ENCODE data around the gene RNF213. TPM values are rescaled to one million over a fixed set of nuclear protein-coding genes. Genes with fewer than 3 reads are reported as not detected.
A peak's percentile ranks its signal among the peaks of the same experiment; 100 is the strongest.

Gene RNF213
- total RNA-seq, 1 donor from 2014 or later, result 47.3 TPM

DNA sequence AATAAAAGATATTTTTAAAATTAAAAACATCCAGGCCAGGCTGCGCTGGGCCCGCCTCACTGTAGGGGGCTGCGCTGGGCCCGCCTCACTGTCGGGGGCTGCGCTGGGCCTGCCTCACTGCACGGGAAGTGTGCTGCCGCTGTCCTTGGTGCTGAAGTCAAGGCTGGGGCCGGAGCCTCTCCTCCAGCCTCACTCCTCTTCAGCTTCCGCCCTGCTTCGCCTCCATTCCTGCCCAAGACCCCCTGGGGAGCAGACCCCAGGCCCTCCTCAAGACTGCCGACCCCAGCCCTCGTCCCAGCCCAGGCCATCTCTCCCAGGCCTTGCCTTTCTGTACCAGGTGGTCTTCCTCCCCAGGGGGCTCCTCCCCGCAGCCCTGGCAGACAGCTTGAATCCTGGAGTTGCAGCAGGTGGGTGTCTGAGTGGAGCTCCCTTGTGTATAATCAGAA lies 180.5 kb downstream of the RNF213 start:
- H3K4me1 Mint-ChIP-seq (ENCODE audit: unreplicated experiment), result no peaks in the 10 kb centered on the region
- H3K36me3 Mint-ChIP-seq, result no peaks in the 10 kb centered on the region
- DNase-seq (ENCODE audit: extremely low spot score, unreplicated experiment), result peak; percentile 85
- TF ChIP-seq, protein P1, sequence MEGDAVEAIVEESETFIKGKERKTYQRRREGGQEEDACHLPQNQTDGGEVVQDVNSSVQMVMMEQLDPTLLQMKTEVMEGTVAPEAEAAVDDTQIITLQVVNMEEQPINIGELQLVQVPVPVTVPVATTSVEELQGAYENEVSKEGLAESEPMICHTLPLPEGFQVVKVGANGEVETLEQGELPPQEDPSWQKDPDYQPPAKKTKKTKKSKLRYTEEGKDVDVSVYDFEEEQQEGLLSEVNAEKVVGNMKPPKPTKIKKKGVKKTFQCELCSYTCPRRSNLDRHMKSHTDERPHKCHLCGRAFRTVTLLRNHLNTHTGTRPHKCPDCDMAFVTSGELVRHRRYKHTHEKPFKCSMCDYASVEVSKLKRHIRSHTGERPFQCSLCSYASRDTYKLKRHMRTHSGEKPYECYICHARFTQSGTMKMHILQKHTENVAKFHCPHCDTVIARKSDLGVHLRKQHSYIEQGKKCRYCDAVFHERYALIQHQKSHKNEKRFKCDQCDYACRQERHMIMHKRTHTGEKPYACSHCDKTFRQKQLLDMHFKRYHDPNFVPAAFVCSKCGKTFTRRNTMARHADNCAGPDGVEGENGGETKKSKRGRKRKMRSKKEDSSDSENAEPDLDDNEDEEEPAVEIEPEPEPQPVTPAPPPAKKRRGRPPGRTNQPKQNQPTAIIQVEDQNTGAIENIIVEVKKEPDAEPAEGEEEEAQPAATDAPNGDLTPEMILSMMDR (conservative IDR thresholded peaks at IDR 0.05), result peak; percentile 62
- no peak overlapping the region for H3K27ac Mint-ChIP-seq
- no peak overlapping the region for H3K4me3 Mint-ChIP-seq
- peaks cover 17% of the 10 kb centered on the region for H3K27me3 Mint-ChIP-seq
- no peaks in the 10 kb centered on the region for H3K9me3 Mint-ChIP-seq

DNA sequence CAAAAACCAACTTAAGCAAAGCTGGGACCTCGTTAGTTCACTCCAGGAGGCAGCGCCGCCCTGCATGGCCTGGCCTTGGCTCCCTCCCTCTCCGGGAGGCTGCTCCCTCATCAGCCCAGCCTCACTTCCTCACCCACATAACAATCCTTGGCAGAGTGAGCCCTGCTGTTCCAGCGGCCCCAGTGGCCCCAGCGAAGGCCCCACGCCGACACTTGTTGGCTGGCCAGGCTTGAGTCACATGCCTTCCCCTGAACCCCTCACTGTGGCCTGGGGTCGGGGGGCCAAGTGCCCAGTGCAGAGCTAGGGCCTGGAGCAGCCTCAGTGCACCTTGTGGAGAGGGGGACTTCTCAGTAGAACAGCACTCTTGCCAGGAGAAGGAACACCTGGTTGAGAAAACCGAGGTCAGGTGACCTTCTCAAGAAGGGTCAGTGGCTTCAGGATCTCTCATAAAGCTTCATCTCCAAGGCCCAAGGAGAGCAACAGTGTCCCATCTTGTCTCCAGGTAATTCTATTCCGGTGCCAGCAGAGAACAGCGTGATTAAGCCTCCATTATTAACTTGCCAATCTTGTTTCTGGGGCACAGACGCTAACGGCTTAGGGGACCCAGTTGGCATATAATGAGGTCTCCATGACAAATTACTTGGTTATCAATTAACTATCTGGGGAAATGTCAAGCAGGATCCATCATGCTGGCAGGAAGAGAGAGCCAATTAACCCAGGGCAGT lies 181.1 kb downstream of the RNF213 start:
- no peaks in the 10 kb centered on the region for H3K9me3 Mint-ChIP-seq
- peaks cover 17% of the 10 kb centered on the region for H3K27me3 Mint-ChIP-seq
- H3K27ac Mint-ChIP-seq, result no peak overlapping the region
- DNase-seq (ENCODE audit: extremely low spot score, unreplicated experiment), result no peak
- TF ChIP-seq, protein P1 (conservative IDR thresholded peaks at IDR 0.05), result no peak
- no peaks in the 10 kb centered on the region for H3K4me1 Mint-ChIP-seq (ENCODE audit: unreplicated experiment)
- no peak overlapping the region for H3K4me3 Mint-ChIP-seq
- no peaks in the 10 kb centered on the region for H3K36me3 Mint-ChIP-seq

DNA sequence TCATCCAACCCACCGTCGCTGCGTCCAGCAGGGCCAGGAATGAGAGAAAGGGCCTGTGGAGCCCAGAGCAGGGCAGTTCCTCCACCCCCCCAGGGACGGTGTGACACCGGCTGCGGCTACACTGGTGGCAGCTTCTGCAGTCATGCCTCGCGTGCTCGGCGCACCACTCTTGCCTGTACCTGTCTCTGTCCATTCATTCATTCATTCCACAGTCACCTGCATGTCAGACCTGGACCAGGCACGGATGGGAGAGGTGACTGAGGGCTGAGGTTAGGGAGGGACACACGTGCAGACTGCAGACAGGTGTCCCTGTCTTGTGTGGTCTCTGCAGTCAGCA lies 181.6 kb downstream of the RNF213 start:
- Mint-ChIP-seq H3K9me3 (no peaks in the 10 kb centered on the region), H3K27ac (no peak overlapping the region), H3K4me3 (no peak overlapping the region), H3K36me3 (no peaks in the 10 kb centered on the region), H3K27me3 (peaks cover 17% of the 10 kb centered on the region), H3K4me1 (ENCODE audit: unreplicated experiment) (no peaks in the 10 kb centered on the region)
- TF ChIP-seq, protein P1 (conservative IDR thresholded peaks at IDR 0.05), result no peak
- no peak for DNase-seq (ENCODE audit: extremely low spot score, unreplicated experiment)

DNA sequence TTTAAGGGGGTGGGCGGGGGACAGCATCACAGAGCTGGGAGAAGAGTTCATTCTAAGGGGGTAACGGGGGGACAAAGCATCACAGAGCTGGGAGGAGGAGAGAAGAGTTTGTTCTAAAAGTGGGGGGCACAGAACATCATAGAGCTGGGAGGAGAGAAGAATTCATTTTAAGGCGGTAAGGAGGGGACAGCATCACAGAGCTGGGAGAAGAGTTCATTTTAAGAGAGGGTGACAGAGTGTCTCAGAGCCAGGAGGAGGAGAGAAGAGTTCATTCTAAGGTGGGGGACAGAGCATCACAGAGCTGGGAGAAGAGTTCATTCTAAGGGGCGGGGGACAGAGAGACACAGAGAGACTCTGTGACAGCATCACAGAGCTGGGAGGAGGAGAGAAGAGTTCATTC lies 182.1 kb downstream of the RNF213 start:
- H3K9me3 Mint-ChIP-seq, result no peaks in the 10 kb centered on the region
- H3K4me3 Mint-ChIP-seq, result no peak overlapping the region
- DNase-seq (ENCODE audit: extremely low spot score, unreplicated experiment), result no peak
- H3K27me3 Mint-ChIP-seq, result peaks cover 17% of the 10 kb centered on the region
- no peaks in the 10 kb centered on the region for H3K36me3 Mint-ChIP-seq
- H3K27ac Mint-ChIP-seq, result no peak overlapping the region
- no peaks in the 10 kb centered on the region for H3K4me1 Mint-ChIP-seq (ENCODE audit: unreplicated experiment)
- TF ChIP-seq, protein P1 (conservative IDR thresholded peaks at IDR 0.05), result no peak

DNA sequence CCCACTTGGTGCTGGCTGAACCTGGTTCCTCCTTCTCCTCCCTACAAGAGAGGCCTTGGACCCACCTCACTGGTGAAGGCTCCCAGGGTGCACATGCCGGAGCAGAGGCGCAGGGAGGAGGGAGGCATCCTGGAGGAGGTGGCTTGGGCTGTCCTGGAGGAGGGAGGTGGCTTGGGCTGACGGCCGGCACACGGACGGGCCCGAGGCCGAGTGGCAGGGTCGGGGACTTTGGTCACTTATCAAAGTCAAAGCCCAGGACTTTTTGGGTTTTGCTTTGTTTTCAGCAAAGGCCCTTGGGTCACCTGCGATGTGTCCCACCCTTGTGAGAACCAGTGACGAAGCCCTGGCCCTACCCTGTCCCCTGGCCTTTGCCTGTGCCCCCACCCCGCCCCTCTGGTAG lies 182.8 kb downstream of the RNF213 start:
- H3K27me3 Mint-ChIP-seq, result peaks cover 17% of the 10 kb centered on the region
- H3K9me3 Mint-ChIP-seq, result no peaks in the 10 kb centered on the region
- H3K27ac Mint-ChIP-seq, result no peak overlapping the region
- TF ChIP-seq, protein P1 (conservative IDR thresholded peaks at IDR 0.05), result no peak
- DNase-seq (ENCODE audit: extremely low spot score, unreplicated experiment), result no peak
- no peaks in the 10 kb centered on the region for H3K36me3 Mint-ChIP-seq
- no peak overlapping the region for H3K4me3 Mint-ChIP-seq
- no peaks in the 10 kb centered on the region for H3K4me1 Mint-ChIP-seq (ENCODE audit: unreplicated experiment)

Data from type B pancreatic cell (in vitro differentiated cells).